ENCODE results near the gene SRRM1. TPM values are rescaled to one million over a fixed set of nuclear protein-coding genes. Genes with fewer than 3 reads are reported as not detected.

Gene SRRM1, protein sequence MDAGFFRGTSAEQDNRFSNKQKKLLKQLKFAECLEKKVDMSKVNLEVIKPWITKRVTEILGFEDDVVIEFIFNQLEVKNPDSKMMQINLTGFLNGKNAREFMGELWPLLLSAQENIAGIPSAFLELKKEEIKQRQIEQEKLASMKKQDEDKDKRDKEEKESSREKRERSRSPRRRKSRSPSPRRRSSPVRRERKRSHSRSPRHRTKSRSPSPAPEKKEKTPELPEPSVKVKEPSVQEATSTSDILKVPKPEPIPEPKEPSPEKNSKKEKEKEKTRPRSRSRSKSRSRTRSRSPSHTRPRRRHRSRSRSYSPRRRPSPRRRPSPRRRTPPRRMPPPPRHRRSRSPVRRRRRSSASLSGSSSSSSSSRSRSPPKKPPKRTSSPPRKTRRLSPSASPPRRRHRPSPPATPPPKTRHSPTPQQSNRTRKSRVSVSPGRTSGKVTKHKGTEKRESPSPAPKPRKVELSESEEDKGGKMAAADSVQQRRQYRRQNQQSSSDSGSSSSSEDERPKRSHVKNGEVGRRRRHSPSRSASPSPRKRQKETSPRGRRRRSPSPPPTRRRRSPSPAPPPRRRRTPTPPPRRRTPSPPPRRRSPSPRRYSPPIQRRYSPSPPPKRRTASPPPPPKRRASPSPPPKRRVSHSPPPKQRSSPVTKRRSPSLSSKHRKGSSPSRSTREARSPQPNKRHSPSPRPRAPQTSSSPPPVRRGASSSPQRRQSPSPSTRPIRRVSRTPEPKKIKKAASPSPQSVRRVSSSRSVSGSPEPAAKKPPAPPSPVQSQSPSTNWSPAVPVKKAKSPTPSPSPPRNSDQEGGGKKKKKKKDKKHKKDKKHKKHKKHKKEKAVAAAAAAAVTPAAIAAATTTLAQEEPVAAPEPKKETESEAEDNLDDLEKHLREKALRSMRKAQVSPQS
- total RNA-seq (52.5 and 61.6 TPM in 2 replicates), polyA plus RNA-seq (84.3 and 131 TPM in 2 replicates)

DNA sequence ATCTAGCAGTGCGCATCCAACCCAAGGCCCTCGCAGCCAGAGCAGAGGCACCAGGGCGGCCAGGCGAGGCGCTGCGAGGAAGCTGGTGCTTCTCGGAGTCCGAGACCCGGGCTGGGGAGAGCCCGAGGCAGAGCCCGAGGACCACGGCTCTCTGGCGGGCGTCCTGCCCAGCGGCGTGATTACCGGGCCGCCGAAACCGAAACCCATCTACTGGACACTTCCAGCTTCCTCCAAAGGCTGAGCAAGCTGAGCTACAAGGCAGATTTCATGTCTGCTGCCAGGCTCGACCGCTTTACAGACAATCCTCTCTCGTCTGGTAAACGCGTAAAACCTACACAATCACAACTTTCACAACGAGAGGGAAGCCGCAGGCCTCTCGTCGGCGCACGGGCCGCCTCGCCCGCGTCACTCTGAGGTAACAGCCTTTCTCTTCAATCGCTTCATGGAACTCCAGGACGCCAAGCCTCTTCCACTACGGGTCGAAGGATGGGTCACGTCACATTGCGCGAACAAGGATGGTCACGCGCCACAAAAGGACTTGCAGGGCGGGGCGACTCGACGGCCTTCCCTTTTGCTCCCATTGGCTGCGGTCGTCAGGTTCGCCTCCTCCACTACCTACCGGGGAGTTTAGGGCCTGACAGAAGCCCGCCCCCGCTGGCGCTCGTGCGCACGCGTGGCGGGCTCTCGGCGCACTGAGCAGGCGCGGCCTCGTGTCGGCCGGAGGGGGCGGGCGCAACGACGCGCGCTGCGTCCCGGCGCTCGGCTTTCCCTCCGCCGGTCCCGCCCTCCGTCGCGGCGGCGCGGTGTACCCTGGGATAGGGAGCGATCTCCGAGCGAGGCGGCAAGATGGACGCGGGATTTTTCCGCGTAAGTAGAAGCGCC, at the start of gene SRRM1:
Gene SRRM1 (plus strand): TSS at position 822 of the 882 bp plus-strand sequence. CDS start 25 bp downstream, at position 847.
- Histone ChIP-seq H3K4me3 (peak within 1 kb of the TSS; percentile 53), H3K79me2 (peaks cover 42% of the 10 kb centered on the region), H4K20me1 (ENCODE audit: insufficient read depth, poor library complexity, severe bottlenecking) (peaks cover 28% of the 10 kb centered on the region), H3K27ac (peak within 1 kb of the TSS; percentile 100), H3K4me2 (peak within 1 kb of the TSS; percentile 95), H3K9me2 (replicated peaks; ENCODE audit: insufficient read depth) (no peaks in the 10 kb centered on the region), H3K4me1 (ENCODE audit: insufficient read depth) (peaks cover 17% of the 10 kb centered on the region), H3K36me3 (replicated peaks; ENCODE audit: insufficient read depth, low read depth) (no peaks in the 10 kb centered on the region), H3K9me3 (ENCODE audit: low read depth) (no peaks in the 10 kb centered on the region), H3K27me3 (no peaks in the 10 kb centered on the region), H2AFZ (peak within 1 kb of the TSS; percentile 50)
- peak; percentile 99 for DNase-seq (ENCODE audit: low spot score)
- WGBS (ENCODE audit: low lambda C conversion rate, missing lambda C conversion rate), result under 1% methylated on average over 85 of the region's 95 CpGs
- no peak for TF ChIP-seq EZH2 (IDR thresholded peaks at IDR 0.05; ENCODE audit: borderline replicate concordance)
- TF ChIP-seq, protein P1, sequence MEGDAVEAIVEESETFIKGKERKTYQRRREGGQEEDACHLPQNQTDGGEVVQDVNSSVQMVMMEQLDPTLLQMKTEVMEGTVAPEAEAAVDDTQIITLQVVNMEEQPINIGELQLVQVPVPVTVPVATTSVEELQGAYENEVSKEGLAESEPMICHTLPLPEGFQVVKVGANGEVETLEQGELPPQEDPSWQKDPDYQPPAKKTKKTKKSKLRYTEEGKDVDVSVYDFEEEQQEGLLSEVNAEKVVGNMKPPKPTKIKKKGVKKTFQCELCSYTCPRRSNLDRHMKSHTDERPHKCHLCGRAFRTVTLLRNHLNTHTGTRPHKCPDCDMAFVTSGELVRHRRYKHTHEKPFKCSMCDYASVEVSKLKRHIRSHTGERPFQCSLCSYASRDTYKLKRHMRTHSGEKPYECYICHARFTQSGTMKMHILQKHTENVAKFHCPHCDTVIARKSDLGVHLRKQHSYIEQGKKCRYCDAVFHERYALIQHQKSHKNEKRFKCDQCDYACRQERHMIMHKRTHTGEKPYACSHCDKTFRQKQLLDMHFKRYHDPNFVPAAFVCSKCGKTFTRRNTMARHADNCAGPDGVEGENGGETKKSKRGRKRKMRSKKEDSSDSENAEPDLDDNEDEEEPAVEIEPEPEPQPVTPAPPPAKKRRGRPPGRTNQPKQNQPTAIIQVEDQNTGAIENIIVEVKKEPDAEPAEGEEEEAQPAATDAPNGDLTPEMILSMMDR (IDR thresholded peaks at IDR 0.05; ENCODE audit: poor library complexity), result no peak
- no peak for TF ChIP-seq EZH2phosphoT487 (IDR thresholded peaks at IDR 0.05; ENCODE audit: low read depth, severe bottlenecking, unreplicated experiment)

DNA sequence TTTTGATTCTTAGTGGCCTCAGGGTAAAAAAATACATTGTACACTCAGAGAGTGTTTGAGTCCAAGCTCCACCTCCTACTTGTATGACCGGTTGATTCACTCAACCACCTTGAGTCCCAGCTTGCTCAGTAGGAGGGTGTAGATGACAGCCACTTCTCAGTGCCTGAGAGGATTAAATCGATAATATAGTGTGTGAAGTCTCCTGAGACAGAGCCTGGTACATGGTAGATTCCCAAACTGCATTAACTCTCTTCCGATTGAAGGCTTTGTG, 48.8 kb upstream of the SRRM1 start:
- Histone ChIP-seq H2AFZ (no peak overlapping the region), H4K20me1 (ENCODE audit: insufficient read depth, poor library complexity, severe bottlenecking) (no peaks in the 10 kb centered on the region), H3K36me3 (replicated peaks; ENCODE audit: insufficient read depth, low read depth) (no peaks in the 10 kb centered on the region), H3K4me3 (no peak overlapping the region), H3K27ac (no peak overlapping the region), H3K9me2 (replicated peaks; ENCODE audit: insufficient read depth) (no peaks in the 10 kb centered on the region), H3K9me3 (ENCODE audit: low read depth) (no peaks in the 10 kb centered on the region), H3K27me3 (no peaks in the 10 kb centered on the region), H3K4me2 (no peak overlapping the region), H3K4me1 (ENCODE audit: insufficient read depth) (no peaks in the 10 kb centered on the region), H3K79me2 (no peaks in the 10 kb centered on the region)
- no peak for DNase-seq (ENCODE audit: low spot score)
- WGBS (ENCODE audit: low lambda C conversion rate, missing lambda C conversion rate), result 81% methylated on average over 3 of the region's 3 CpGs
- TF ChIP-seq EZH2phosphoT487 (IDR thresholded peaks at IDR 0.05; ENCODE audit: low read depth, severe bottlenecking, unreplicated experiment), result no peak
- TF ChIP-seq EZH2 (IDR thresholded peaks at IDR 0.05; ENCODE audit: borderline replicate concordance), result no peak
- TF ChIP-seq, protein P1 (IDR thresholded peaks at IDR 0.05; ENCODE audit: poor library complexity), result no peak

DNA sequence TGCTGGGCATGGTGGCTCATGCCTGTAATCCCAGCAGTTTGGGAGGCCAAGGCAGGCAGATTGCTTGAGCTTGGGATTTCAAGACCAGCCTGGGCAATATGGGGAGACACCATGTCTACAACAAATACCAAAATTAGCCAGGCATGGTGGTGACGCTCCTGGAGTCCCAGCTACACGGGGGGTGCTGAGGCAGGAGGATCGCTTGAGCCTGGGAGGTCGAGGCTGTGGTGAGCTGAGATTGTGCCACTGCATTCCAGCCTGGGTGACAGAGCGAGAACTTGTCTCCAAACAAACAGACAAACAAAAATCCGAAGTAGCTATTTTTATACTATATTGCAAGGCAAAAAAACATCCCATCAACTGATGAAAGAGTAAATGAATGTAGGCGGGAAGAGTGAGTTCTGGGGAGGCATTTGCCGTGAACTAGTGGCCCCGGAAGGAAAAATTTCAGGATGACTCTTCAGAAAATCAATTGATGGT, 46.7 kb upstream of the SRRM1 start:
- H3K4me2 ChIP-seq, result no peak overlapping the region
- no peaks in the 10 kb centered on the region for H3K36me3 ChIP-seq (replicated peaks; ENCODE audit: insufficient read depth, low read depth)
- H3K4me3 ChIP-seq, result no peak overlapping the region
- H3K27me3 ChIP-seq, result no peaks in the 10 kb centered on the region
- no peaks in the 10 kb centered on the region for H3K9me2 ChIP-seq (replicated peaks; ENCODE audit: insufficient read depth)
- H4K20me1 ChIP-seq (ENCODE audit: insufficient read depth, poor library complexity, severe bottlenecking), result no peaks in the 10 kb centered on the region
- no peak overlapping the region for H2AFZ ChIP-seq
- no peaks in the 10 kb centered on the region for H3K9me3 ChIP-seq (ENCODE audit: low read depth)
- H3K4me1 ChIP-seq (ENCODE audit: insufficient read depth), result no peaks in the 10 kb centered on the region
- H3K79me2 ChIP-seq, result no peaks in the 10 kb centered on the region
- no peak for TF ChIP-seq EZH2 (IDR thresholded peaks at IDR 0.05; ENCODE audit: borderline replicate concordance)
- TF ChIP-seq EZH2phosphoT487 (IDR thresholded peaks at IDR 0.05; ENCODE audit: low read depth, severe bottlenecking, unreplicated experiment), result no peak
- TF ChIP-seq, protein P1 (IDR thresholded peaks at IDR 0.05; ENCODE audit: poor library complexity), result no peak
- H3K27ac ChIP-seq, result no peak overlapping the region
- DNase-seq (ENCODE audit: low spot score), result no peak
- 92% methylated on average over 9 of the region's 9 CpGs for WGBS (ENCODE audit: low lambda C conversion rate, missing lambda C conversion rate)
